Measurements from ENCODE around the gene ADGRG6.
A peak's percentile ranks its signal among the peaks of the same experiment; 100 is the strongest.

The ADGRG6 gene

GRCh38 chr6:142301651-142302391 lies at the start of gene ADGRG6:
Gene ADGRG6 (plus strand): TSS chr6:142302007. CDS start chr6:142302330, 323 bp downstream.
- H3K4me3 ChIP-seq (ENCODE audit: low read length), result peak within 1 kb of the TSS; percentile 40; the same call in 1 of the 2 replicates
- TF ChIP-seq ZNF274 (IDR thresholded peaks at IDR 0.05; ENCODE audit: low read depth, low read length), result no peak

GRCh38 chr6:142254513-142254912 lies 47.3 kb upstream of the ADGRG6 start:
- H3K4me3 ChIP-seq (ENCODE audit: low read length), result no peak overlapping the region
- TF ChIP-seq ZNF274 (IDR thresholded peaks at IDR 0.05; ENCODE audit: low read depth, low read length), result no peak

- no peak for TF ChIP-seq ZNF274 (IDR thresholded peaks at IDR 0.05; ENCODE audit: low read depth, low read length)
- no peak overlapping the region for H3K4me3 ChIP-seq (ENCODE audit: low read length)
Observed at GRCh38 chr6:142255785-142256184, 46.0 kb upstream of the ADGRG6 start.

- H3K4me3 ChIP-seq (ENCODE audit: low read length), result no peak overlapping the region
- TF ChIP-seq ZNF274 (IDR thresholded peaks at IDR 0.05; ENCODE audit: low read depth, low read length), result no peak
Observed at GRCh38 chr6:142258305-142258704, 43.5 kb upstream of the ADGRG6 start.

GRCh38 chr6:142258757-142259156 lies 43.0 kb upstream of the ADGRG6 start:
- H3K4me3 ChIP-seq (ENCODE audit: low read length), result no peak overlapping the region
- TF ChIP-seq ZNF274 (IDR thresholded peaks at IDR 0.05; ENCODE audit: low read depth, low read length), result no peak

GRCh38 chr6:142260748-142261147 lies 41.1 kb upstream of the ADGRG6 start:
- H3K4me3 ChIP-seq (ENCODE audit: low read length), result no peak overlapping the region
- TF ChIP-seq ZNF274 (IDR thresholded peaks at IDR 0.05; ENCODE audit: low read depth, low read length), result no peak

- no peak for TF ChIP-seq ZNF274 (IDR thresholded peaks at IDR 0.05; ENCODE audit: low read depth, low read length)
- no peak overlapping the region for H3K4me3 ChIP-seq (ENCODE audit: low read length)
Observed at GRCh38 chr6:142262231-142262630, 39.6 kb upstream of the ADGRG6 start.

GRCh38 chr6:142265476-142265875 lies 36.3 kb upstream of the ADGRG6 start:
- no peak overlapping the region for H3K4me3 ChIP-seq (ENCODE audit: low read length)

GRCh38 chr6:142266060-142266459 lies 35.7 kb upstream of the ADGRG6 start:
- no peak overlapping the region for H3K4me3 ChIP-seq (ENCODE audit: low read length)
- no peak for TF ChIP-seq ZNF274 (IDR thresholded peaks at IDR 0.05; ENCODE audit: low read depth, low read length)

More at GRCh38 chr6:142265476-142265875, 36.3 kb upstream of the ADGRG6 start:
- TF ChIP-seq ZNF274 (IDR thresholded peaks at IDR 0.05; ENCODE audit: low read depth, low read length), result no peak

GRCh38 chr6:142271476-142271875 lies 30.3 kb upstream of the ADGRG6 start:
- H3K4me3 ChIP-seq (ENCODE audit: low read length), result no peak overlapping the region
- TF ChIP-seq ZNF274 (IDR thresholded peaks at IDR 0.05; ENCODE audit: low read depth, low read length), result no peak

- TF ChIP-seq ZNF274 (IDR thresholded peaks at IDR 0.05; ENCODE audit: low read depth, low read length), result no peak
- H3K4me3 ChIP-seq (ENCODE audit: low read length), result no peak overlapping the region
Observed at GRCh38 chr6:142274656-142275055, 27.2 kb upstream of the ADGRG6 start.

GRCh38 chr6:142275236-142276006 lies 26.4 kb upstream of the ADGRG6 start:
- no peak for TF ChIP-seq ZNF274 (IDR thresholded peaks at IDR 0.05; ENCODE audit: low read depth, low read length)
- H3K4me3 ChIP-seq (ENCODE audit: low read length), result no peak overlapping the region

GRCh38 chr6:142276256-142276655 lies 25.6 kb upstream of the ADGRG6 start:
- no peak overlapping the region for H3K4me3 ChIP-seq (ENCODE audit: low read length)
- no peak for TF ChIP-seq ZNF274 (IDR thresholded peaks at IDR 0.05; ENCODE audit: low read depth, low read length)

GRCh38 chr6:142279350-142280180 lies 22.2 kb upstream of the ADGRG6 start:
- TF ChIP-seq ZNF274 (IDR thresholded peaks at IDR 0.05; ENCODE audit: low read depth, low read length), result no peak
- H3K4me3 ChIP-seq (ENCODE audit: low read length), result no peak overlapping the region

Data from GM08714 (cell line).